Tibial nerve (tissue), 4 donors: ENCODE data around the gene PDIA6. TPM values are rescaled to one million over a fixed set of nuclear protein-coding genes. Genes with fewer than 3 reads are reported as not detected.
A peak's percentile ranks its signal among the peaks of the same experiment; 100 is the strongest.
"Not testable (repeated sequence)": the region's sequence is repeated elsewhere in the genome, so short reads cannot be mapped to it uniquely, and the experiment has no call there.

Experiments used
- DNase-seq, 2 donors: peaks; one replicate each; pipeline ENCODE4 v3.0.0-alpha.2; 2019; ENCODE audit warnings: low spot score in 2 of 2
- H3K27ac ChIP-seq, 4 donors: fragments of 200-600 bp; sonication (generic) in 3 of 4; one replicate each; pipeline ENCODE4 v1.5.1; 2017 to 2019; ENCODE audit warnings: mild to moderate bottlenecking in 1 of 4
- H3K27me3 ChIP-seq, 2 donors: fragments of 200-600 bp; sonication (generic) in 1 of 2; one replicate each; pipeline versions ENCODE4 v1.5.1 to v1.6.0; 2017 to 2019
- H3K36me3 ChIP-seq, 3 donors: fragments of 200-600 bp; sonication (generic); one replicate each; pipeline ENCODE4 v1.5.1; 2018 to 2019
- H3K4me1 ChIP-seq, 4 donors: fragments of 200-600 bp; sonication (generic) in 3 of 4; one replicate each; pipeline ENCODE4 v1.5.1; 2017 to 2019
- H3K4me3 ChIP-seq, 4 donors: fragments of 200-600 bp; sonication (generic) in 3 of 4; one replicate each; pipeline ENCODE4 v1.5.1; 2017 to 2019; ENCODE audit warnings: mild to moderate bottlenecking in 1 of 4, moderate library complexity in 1 of 4
- H3K9me3 ChIP-seq, 4 donors: fragments of 200-600 bp; sonication (generic) in 3 of 4; one replicate each; pipeline ENCODE4 v1.5.1; 2017 to 2019
- EP300 ChIP-seq, 2 donors: sonication (generic); formaldehyde crosslinking; IDR thresholded peaks; one replicate each; pipeline ENCODE4 v1.6.1; 2017; ENCODE audit warnings: antibody characterized with exemption in 2 of 2, mild to moderate bottlenecking in 1 of 2
- POLR2A ChIP-seq, 2 donors: fragments of 450-650 bp; IDR thresholded peaks; one replicate each; pipeline ENCODE4 v1.6.1; 2017; ENCODE audit warnings: antibody characterized with exemption in 2 of 2, mild to moderate bottlenecking in 2 of 2, moderate library complexity in 2 of 2
- WGBS, 2 donors: methylation state at CpG; one replicate each; pipeline ENCODE4 v1.1.5; 2018; 5-methylcytosine and 5-hydroxymethylcytosine counted together
- total RNA-seq, 4 donors: library from RNA; depleted of rRNA; stranded (reverse); fragments of >200 nt; gene quantifications; one replicate each; pipeline ENCODE4 v1.1.0, GENCODE V29; 2016
- TF ChIP-seq, protein P1 (sequence below), 5 experiments: fragments of 200-600 bp in 3 of 5; fragments of 450-650 bp in 2 of 5; sonication (generic) in 3 of 5; IDR thresholded peaks; one replicate each; pipeline ENCODE4 v1.5.1; 2016 to 2019; ENCODE audit warnings: antibody characterized with exemption in 5 of 5, mild to moderate bottlenecking in 3 of 5, moderate library complexity in 2 of 5

PDIA6 gene
- total RNA-seq, 4 donors from 2014 or later = 61.4 to 84.3 (median 76.2) TPM

DNA sequence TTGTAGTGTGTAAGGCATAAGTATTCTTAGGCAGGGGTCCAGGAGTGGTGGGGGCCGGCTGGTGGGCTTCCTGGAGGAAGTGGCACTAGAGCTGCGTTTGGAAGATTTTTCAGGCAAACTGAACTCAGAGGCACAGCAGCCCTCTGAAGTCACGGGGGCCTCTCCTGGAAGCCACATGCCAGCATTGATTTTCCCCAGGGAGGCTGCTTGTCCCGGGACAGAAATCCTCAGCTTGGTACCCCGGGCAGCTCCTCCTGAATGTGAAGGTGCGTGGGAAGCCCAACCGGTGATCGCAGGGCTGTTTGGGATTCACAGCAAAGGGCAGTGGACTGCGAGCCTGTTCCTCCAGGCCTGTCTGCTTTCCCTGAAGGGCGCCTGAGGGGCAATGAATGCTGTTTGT lies 1.6 kb upstream of the PDIA6 start:
- TF ChIP-seq, protein P1, sequence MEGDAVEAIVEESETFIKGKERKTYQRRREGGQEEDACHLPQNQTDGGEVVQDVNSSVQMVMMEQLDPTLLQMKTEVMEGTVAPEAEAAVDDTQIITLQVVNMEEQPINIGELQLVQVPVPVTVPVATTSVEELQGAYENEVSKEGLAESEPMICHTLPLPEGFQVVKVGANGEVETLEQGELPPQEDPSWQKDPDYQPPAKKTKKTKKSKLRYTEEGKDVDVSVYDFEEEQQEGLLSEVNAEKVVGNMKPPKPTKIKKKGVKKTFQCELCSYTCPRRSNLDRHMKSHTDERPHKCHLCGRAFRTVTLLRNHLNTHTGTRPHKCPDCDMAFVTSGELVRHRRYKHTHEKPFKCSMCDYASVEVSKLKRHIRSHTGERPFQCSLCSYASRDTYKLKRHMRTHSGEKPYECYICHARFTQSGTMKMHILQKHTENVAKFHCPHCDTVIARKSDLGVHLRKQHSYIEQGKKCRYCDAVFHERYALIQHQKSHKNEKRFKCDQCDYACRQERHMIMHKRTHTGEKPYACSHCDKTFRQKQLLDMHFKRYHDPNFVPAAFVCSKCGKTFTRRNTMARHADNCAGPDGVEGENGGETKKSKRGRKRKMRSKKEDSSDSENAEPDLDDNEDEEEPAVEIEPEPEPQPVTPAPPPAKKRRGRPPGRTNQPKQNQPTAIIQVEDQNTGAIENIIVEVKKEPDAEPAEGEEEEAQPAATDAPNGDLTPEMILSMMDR (IDR thresholded peaks at IDR 0.05) = no peak
- no peak for TF ChIP-seq POLR2A (IDR thresholded peaks at IDR 0.05)
- no peak for DNase-seq
- Histone ChIP-seq H3K27me3 (no peaks in the 10 kb centered on the region), H3K4me3 (no peak overlapping the region), H3K36me3 (no peaks in the 10 kb centered on the region), H3K4me1 (peaks cover 0 to 33% (median 17%) of the 10 kb centered on the region in 4 donors), H3K27ac (peak overlapping the region in 1 of 4 donors; percentile 4), H3K9me3 (no peaks in the 10 kb centered on the region)
- WGBS, 2 donors = 59% methylated on average over 10 of the region's 10 CpGs

DNA sequence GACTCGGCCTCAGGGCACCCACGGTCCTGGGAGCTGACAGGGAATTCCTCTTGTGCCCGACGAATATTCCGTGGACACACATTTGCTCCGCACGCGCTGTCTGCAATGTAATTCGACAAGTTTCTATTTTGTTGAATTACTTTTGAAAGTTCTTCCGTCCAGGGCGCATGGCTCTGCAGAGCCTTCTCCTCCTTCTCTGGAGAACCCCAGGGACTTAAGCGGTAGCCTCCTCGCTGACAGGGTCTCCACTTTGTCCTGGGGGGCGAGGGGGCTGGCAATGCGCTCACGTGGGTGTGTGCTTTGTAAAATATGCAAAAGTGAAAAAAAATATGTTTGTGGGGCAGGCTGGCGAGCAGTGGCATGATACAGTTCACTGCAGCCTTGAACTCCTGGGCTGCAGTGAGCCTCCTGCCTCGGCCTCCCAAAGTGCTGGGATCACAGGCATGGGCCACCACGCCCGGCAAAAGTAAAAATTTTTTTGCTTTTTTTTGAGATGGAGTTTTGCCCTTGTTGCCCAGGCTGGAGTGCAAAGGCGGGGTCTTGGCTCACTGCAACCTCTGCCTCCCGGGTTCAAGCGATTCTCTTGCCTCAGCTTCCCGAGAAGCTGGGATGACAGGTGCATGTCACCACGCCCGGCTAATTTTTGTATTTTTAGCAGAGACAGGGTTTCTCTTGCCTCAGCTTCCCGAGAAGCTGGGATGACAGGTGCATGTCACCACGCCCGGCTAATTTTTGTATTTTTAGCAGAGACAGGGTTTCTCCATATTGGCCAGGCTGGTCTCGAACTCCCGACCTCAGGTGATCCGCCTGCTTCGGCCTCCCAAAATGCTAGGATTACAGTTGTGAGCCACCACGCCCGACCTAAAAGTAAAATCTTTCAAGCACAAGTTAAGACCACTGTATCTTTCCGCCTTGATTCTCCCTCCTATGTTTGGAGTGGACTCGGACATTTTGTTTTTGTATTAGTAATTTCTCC lies 866 bp upstream of the PDIA6 start:
- H3K27ac ChIP-seq = peak overlapping the region; percentile 84 to 90 (median 88)

DNA sequence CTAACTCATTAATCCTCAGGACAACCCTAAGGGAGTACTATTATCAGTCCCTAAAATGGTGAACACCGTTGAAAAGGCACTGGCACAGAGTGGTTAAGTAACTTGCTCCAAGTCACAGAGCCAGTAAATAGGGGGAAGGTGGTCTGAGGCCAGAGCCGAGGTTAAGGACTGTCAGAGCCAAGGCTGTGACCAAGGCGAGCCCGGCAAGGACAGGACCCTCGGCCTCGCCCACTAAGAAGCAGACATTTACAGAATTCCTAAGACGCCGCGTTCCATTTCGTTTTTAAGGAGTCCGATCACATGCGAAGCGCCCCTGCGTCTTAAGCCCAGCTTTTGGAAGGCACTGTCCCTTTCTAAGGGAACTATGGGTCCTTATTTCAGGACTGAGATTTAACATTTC lies 1.1 kb downstream of the PDIA6 start:
- Histone ChIP-seq H3K4me3 (peak overlapping the region; percentile 68 to 92 (median 79)), H3K4me1 (peaks cover 0 to 52% (median 17%) of the 10 kb centered on the region in 4 donors), H3K36me3 (no peaks in the 10 kb centered on the region), H3K27ac (peak overlapping the region; percentile 87 to 93 (median 90)), H3K27me3 (no peaks in the 10 kb centered on the region), H3K9me3 (no peaks in the 10 kb centered on the region)
- WGBS, 2 donors = 2 to 8% methylated on average over 14 of the region's 14 CpGs
- TF ChIP-seq EP300 (IDR thresholded peaks at IDR 0.05) (no peak), POLR2A (IDR thresholded peaks at IDR 0.05) (no peak)
- TF ChIP-seq, protein P1 (IDR thresholded peaks at IDR 0.05) = no peak
- DNase-seq = no peak

More for the DNA sequence above, 866 bp upstream of the PDIA6 start:
- H3K27me3 ChIP-seq, H3K9me3 ChIP-seq, H3K36me3 ChIP-seq, DNase-seq: not testable (repeated sequence)
- Histone ChIP-seq H3K4me3 (peak overlapping the region; percentile 69 to 92 (median 79)), H3K4me1 (peaks cover 0 to 38% (median 17%) of the 10 kb centered on the region in 4 donors)
- 51 to 52% methylated on average over 36 to 37 of the region's 37 CpGs for WGBS, 2 donors

DNA sequence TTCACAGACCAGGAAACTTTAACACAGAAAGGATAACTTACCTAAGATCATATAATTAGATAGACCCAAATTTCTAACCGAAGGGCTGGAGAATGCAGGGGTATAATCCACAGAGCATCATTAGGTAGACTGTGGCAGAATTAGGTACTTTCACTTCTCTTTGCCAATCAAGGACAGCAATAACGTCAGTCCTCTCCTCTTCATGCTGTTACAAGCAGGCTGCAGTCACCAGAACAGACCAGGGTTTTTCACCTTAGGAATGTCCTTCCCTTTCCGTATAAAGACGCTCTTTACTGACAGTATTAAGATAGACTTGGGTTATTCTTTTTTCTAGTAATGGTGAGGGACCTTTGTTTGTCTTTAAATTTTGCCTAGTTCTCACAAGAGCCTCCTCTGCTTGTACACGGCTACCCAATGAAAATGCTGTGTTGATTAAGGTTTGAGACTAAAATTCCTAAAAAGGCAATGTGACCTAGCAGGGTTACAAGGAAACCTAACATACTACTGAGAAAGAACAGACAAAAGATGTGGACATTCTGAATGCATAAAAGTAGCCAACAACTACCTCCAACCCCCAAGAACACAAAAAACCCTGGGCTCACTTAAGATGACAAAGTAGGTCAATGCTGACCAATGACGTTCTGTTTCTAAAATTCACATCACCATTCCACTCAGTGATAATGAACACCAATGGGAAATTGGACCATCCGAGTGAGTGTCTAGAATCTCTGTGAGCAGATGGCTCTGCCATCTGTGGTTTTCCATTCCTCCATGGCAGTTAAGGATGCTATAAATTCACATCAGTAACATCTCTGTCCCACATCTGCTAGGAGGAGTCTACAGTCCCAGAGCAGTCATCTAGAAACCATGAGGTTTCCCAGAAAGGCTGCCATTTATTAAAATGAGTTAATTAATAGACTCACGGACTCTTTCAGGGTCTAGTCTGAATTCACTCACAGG lies 2.1 kb downstream of the PDIA6 start:
- H3K27me3 ChIP-seq = no peaks in the 10 kb centered on the region
- peaks cover 0 to 52% (median 17%) of the 10 kb centered on the region in 4 donors for H3K4me1 ChIP-seq
- peak overlapping the region in 2 of 4 donors; percentile 74 to 84 for H3K4me3 ChIP-seq
- peak overlapping the region in 2 of 4 donors; percentile 58 to 90 for H3K27ac ChIP-seq
- no peaks in the 10 kb centered on the region for H3K36me3 ChIP-seq
- DNase-seq = no peak
- 39 to 45% methylated on average over 8 of the region's 8 CpGs for WGBS, 2 donors
- TF ChIP-seq, protein P1 (IDR thresholded peaks at IDR 0.05) = no peak
- TF ChIP-seq EP300 (IDR thresholded peaks at IDR 0.05) = no peak
- no peak for TF ChIP-seq POLR2A (IDR thresholded peaks at IDR 0.05)
- H3K9me3 ChIP-seq = no peaks in the 10 kb centered on the region

DNA sequence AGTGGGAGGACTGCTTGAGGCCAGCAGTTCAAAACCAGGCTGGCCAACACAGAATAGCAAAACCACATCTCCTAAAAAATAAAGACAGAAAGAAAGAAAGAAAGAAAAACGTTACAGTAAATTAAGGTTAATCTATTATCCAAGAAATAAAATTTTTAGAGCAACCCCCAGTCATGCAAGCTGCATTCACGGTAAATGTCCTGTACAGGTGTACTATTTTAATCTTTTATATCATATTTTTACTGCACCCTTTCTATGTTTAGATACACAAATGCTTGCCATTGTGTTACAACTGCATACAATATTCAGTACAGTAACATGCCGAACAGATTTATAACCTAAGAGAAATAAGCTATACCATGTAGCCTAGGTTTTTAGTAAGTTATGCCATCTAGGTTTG lies 6.0 kb downstream of the PDIA6 start:
- no peak overlapping the region for H3K4me3 ChIP-seq
- 82 to 89% methylated on average over 3 of the region's 3 CpGs for WGBS, 2 donors
- H3K27me3 ChIP-seq = no peaks in the 10 kb centered on the region
- H3K4me1 ChIP-seq = peaks cover 0 to 53% (median 14%) of the 10 kb centered on the region in 4 donors
- peaks cover 0 to 3% (median 0%) of the 10 kb centered on the region in 3 donors for H3K36me3 ChIP-seq
- DNase-seq = no peak
- no peak overlapping the region for H3K27ac ChIP-seq
- H3K9me3 ChIP-seq = no peaks in the 10 kb centered on the region
- TF ChIP-seq, protein P1 (IDR thresholded peaks at IDR 0.05) = no peak
- TF ChIP-seq POLR2A (IDR thresholded peaks at IDR 0.05) (no peak), EP300 (IDR thresholded peaks at IDR 0.05) (no peak)

DNA sequence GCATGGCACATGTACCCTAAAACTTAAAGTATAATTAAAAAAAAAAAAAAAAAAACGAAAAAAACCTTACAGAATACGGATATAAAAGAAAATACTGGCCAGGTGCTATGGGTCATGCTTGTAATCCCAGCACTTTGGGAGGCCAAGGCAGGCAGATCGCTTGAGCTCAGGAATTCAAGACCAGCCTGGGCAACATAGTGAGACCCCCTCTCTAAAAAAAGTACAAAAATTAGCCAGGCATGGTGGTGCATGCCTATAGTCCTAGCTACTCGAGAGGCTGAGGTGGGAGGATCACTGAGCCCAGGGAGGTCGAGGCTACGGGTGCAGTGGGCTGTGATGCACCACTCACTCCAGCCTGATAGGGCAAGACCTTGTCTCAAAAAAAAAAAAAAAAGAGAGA lies 6.6 kb downstream of the PDIA6 start:
- not testable (repeated sequence) for H3K9me3 ChIP-seq, DNase-seq, H3K36me3 ChIP-seq, H3K27me3 ChIP-seq, H3K4me3 ChIP-seq, H3K27ac ChIP-seq
- 89 to 90% methylated on average over 6 of the region's 6 CpGs for whole genome bisulfite sequencing, 2 donors
- peaks cover 0 to 48% (median 9%) of the 10 kb centered on the region in 4 donors for H3K4me1 ChIP-seq
